Activated T-helper 2 cell treated with anti-CD3 and anti-CD28 coated beads, Interferon-gamma antibody, Interleukin-2, Interleukin-4, amounts not matched to agents 10 μg/mL and 5 μg/mL and 100 μg/mL, durations not matched to agents 14 hours and 24 hours and 36 hours (primary cell): ENCODE results near the gene ARMC2. TPM values are rescaled to one million over a fixed set of nuclear protein-coding genes. Genes with fewer than 3 reads are reported as not detected.

Source experiments
- DNase-seq: peaks from one replicate; pipeline ENCODE4 v3.0.0; 2021; ENCODE audit warnings: low spot score
- H3K27ac Mint-ChIP-seq: one replicate; pipeline ENCODE4 v1.8.0; 2021; ENCODE audit warnings: mixed read lengths
- H3K27me3 Mint-ChIP-seq: one replicate; pipeline ENCODE4 v1.8.0; 2021; ENCODE audit warnings: low read depth, mixed read lengths
- H3K36me3 Mint-ChIP-seq: one replicate; pipeline ENCODE4 v1.8.0; 2021; ENCODE audit warnings: low read depth, mixed read lengths
- H3K4me1 Mint-ChIP-seq: one replicate; pipeline ENCODE4 v1.8.0; 2021; ENCODE audit warnings: low read depth, mixed read lengths
- H3K4me3 Mint-ChIP-seq: one replicate; pipeline ENCODE4 v1.8.0; 2021; ENCODE audit warnings: low read depth, mild to moderate bottlenecking, moderate library complexity, mixed read lengths
- H3K9me3 Mint-ChIP-seq: one replicate; pipeline ENCODE4 v1.8.0; 2021; ENCODE audit warnings: mixed read lengths
- intact Hi-C: fragments of 100-400 bp; cut with micrococcal nuclease; formaldehyde crosslinking; loops from one replicate; pipeline ENCODE4 v1.15.1; 2023
- total RNA-seq: library from RNA; stranded (reverse); gene quantifications from 2 replicates; pipeline ENCODE4 v1.2.3, GENCODE V29; 2022

Gene ARMC2
- total RNA-seq, 1 donor from 2014 or later = 2.7 TPM

DNA sequence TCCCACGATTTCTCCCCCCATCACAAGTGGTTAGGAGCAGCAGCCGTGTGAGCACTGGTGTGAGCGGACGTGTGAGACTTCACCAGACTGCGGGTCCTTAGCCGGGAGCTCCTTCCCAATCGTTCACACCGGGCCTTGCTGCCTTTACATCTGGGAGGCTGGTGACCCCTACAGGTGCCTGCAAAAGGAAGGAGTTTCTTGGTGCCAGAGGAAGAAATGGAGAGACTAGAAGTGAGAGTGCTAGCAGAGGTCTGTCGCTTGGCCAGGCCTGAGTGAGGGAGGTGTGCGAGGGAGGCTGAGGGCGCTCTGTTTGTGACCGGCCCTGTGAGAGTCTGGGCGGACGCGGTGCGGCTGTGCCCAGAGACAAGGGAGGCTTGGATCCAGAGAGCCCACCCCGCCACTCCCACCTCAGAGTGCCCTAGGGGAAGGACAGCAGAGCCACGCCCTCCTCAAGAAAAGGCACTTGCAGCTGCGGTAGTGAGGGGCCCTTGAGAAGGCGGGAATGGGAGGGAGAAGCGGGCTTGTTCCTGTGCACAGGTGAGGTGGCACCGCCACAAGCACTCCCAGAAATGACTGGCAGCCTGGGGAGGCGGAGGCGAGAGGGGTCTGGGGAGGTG is 10.0 kb upstream of the ARMC2 start:
- H3K27me3 Mint-ChIP-seq = peaks cover 25% of the 10 kb centered on the region
- no peak overlapping the region for H3K4me3 Mint-ChIP-seq
- no peaks in the 10 kb centered on the region for H3K9me3 Mint-ChIP-seq
- intact Hi-C loops = no loop called here
- no peaks in the 10 kb centered on the region for H3K36me3 Mint-ChIP-seq
- DNase-seq = no peak
- H3K4me1 Mint-ChIP-seq = peaks cover 26% of the 10 kb centered on the region
- no peak overlapping the region for H3K27ac Mint-ChIP-seq

GRCh38 chr6:108839083-108839642 is 9.1 kb upstream of the ARMC2 start:
- no peak for DNase-seq
- H3K9me3 Mint-ChIP-seq = no peaks in the 10 kb centered on the region
- no peaks in the 10 kb centered on the region for H3K36me3 Mint-ChIP-seq
- peaks cover 26% of the 10 kb centered on the region for H3K4me1 Mint-ChIP-seq
- no peak overlapping the region for H3K27ac Mint-ChIP-seq
- peaks cover 26% of the 10 kb centered on the region for H3K27me3 Mint-ChIP-seq
- no peak overlapping the region for H3K4me3 Mint-ChIP-seq
- intact Hi-C loops = no loop called here

GRCh38 chr6:108840919-108841318 is 7.3 kb upstream of the ARMC2 start:
- H3K27me3 Mint-ChIP-seq = peaks cover 31% of the 10 kb centered on the region
- H3K4me3 Mint-ChIP-seq = no peak overlapping the region
- H3K4me1 Mint-ChIP-seq = peaks cover 22% of the 10 kb centered on the region
- no peaks in the 10 kb centered on the region for H3K36me3 Mint-ChIP-seq
- H3K27ac Mint-ChIP-seq = no peak overlapping the region
- H3K9me3 Mint-ChIP-seq = no peaks in the 10 kb centered on the region
- intact Hi-C loops = no loop called here
- DNase-seq = no peak

GRCh38 chr6:108841377-108841855 is 6.8 kb upstream of the ARMC2 start:
- intact Hi-C loops = no loop called here
- Mint-ChIP-seq H3K4me3 (no peak overlapping the region), H3K9me3 (no peaks in the 10 kb centered on the region), H3K27ac (no peak overlapping the region), H3K36me3 (no peaks in the 10 kb centered on the region), H3K27me3 (peaks cover 36% of the 10 kb centered on the region), H3K4me1 (peaks cover 19% of the 10 kb centered on the region)
- no peak for DNase-seq

DNA sequence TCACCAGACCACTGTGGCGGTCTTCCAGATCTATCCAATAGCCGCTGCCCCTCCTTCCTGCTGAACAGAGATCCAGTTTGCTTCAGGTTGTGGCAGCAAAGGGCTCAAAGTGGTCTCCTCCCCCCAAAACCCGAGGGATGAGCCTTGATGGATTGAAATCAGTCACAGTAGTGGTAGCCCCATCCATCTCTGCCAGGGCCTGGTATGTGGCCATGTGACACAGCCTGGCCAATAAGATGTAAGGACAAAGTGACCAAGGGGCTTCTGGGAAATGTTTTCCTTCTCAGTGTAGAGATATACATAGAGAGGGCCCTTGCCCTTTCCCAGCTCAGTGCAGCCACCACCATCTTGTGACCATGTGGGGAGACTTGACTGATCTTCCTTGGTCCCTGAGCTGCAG is 4.1 kb upstream of the ARMC2 start:
- intact Hi-C loops = no loop called here
- Mint-ChIP-seq H3K27ac (no peak overlapping the region), H3K4me3 (no peak overlapping the region)

GRCh38 chr6:108845145-108845544 is 3.1 kb upstream of the ARMC2 start:
- H3K27ac Mint-ChIP-seq = no peak overlapping the region
- H3K9me3 Mint-ChIP-seq = no peaks in the 10 kb centered on the region
- H3K4me3 Mint-ChIP-seq = no peak overlapping the region
- no peaks in the 10 kb centered on the region for H3K36me3 Mint-ChIP-seq
- intact Hi-C loops = loop anchor here (5.0 kb wide), 2 partner anchors 288 to 537 kb away; partner anchors contain the start of gene CD164
- DNase-seq = no peak
- peaks cover 34% of the 10 kb centered on the region for H3K27me3 Mint-ChIP-seq
- peaks cover 15% of the 10 kb centered on the region for H3K4me1 Mint-ChIP-seq

More for the DNA sequence above, 4.1 kb upstream of the ARMC2 start:
- peaks cover 11% of the 10 kb centered on the region for H3K4me1 Mint-ChIP-seq
- H3K27me3 Mint-ChIP-seq = peaks cover 34% of the 10 kb centered on the region
- H3K9me3 Mint-ChIP-seq = no peaks in the 10 kb centered on the region
- no peaks in the 10 kb centered on the region for H3K36me3 Mint-ChIP-seq
- DNase-seq = no peak

- H3K27ac Mint-ChIP-seq = no peak overlapping the region
- no peaks in the 10 kb centered on the region for H3K36me3 Mint-ChIP-seq
- peaks cover 20% of the 10 kb centered on the region for H3K4me1 Mint-ChIP-seq
- no peak for DNase-seq
- intact Hi-C loops = loop anchor here (5.0 kb wide), 2 partner anchors 289 to 536 kb away; partner anchors contain the start of gene CD164
- H3K9me3 Mint-ChIP-seq = no peaks in the 10 kb centered on the region
- peaks cover 38% of the 10 kb centered on the region for H3K27me3 Mint-ChIP-seq
- H3K4me3 Mint-ChIP-seq = no peak overlapping the region
Measured at GRCh38 chr6:108846101-108846500, 2.1 kb upstream of the ARMC2 start.

GRCh38 chr6:108846628-108847027 is 1.6 kb upstream of the ARMC2 start:
- Mint-ChIP-seq H3K4me1 (peaks cover 22% of the 10 kb centered on the region), H3K9me3 (no peaks in the 10 kb centered on the region), H3K27me3 (peaks cover 36% of the 10 kb centered on the region), H3K27ac (no peak overlapping the region), H3K4me3 (no peak overlapping the region), H3K36me3 (no peaks in the 10 kb centered on the region)
- no peak for DNase-seq
- intact Hi-C loops = loop anchor here (5.0 kb wide), 2 partner anchors 289 to 536 kb away; partner anchors contain the start of gene CD164

GRCh38 chr6:108847738-108848115 is 495 bp upstream of the ARMC2 start:
- no peaks in the 10 kb centered on the region for H3K9me3 Mint-ChIP-seq
- DNase-seq = no peak
- H3K4me3 Mint-ChIP-seq = peak overlapping the region; percentile 81
- intact Hi-C loops = loop anchor here (1.0 to 5.0 kb wide), 6 partner anchors 27 to 535 kb away; partner anchors contain the start of genes CD164 and CEP57L1
- no peaks in the 10 kb centered on the region for H3K36me3 Mint-ChIP-seq
- H3K27me3 Mint-ChIP-seq = peaks cover 32% of the 10 kb centered on the region
- H3K27ac Mint-ChIP-seq = no peak overlapping the region
- H3K4me1 Mint-ChIP-seq = peaks cover 22% of the 10 kb centered on the region

- H3K4me3 Mint-ChIP-seq = no peak overlapping the region
- H3K9me3 Mint-ChIP-seq = peaks cover under 1% of the 10 kb centered on the region
- peaks cover 23% of the 10 kb centered on the region for H3K36me3 Mint-ChIP-seq
- peaks cover 22% of the 10 kb centered on the region for H3K27me3 Mint-ChIP-seq
- DNase-seq = no peak
- H3K4me1 Mint-ChIP-seq = peaks cover 28% of the 10 kb centered on the region
- intact Hi-C loops = no loop called here
- no peak overlapping the region for H3K27ac Mint-ChIP-seq
Measured at GRCh38 chr6:108850669-108851465, 2.6 kb downstream of the ARMC2 start.

DNA sequence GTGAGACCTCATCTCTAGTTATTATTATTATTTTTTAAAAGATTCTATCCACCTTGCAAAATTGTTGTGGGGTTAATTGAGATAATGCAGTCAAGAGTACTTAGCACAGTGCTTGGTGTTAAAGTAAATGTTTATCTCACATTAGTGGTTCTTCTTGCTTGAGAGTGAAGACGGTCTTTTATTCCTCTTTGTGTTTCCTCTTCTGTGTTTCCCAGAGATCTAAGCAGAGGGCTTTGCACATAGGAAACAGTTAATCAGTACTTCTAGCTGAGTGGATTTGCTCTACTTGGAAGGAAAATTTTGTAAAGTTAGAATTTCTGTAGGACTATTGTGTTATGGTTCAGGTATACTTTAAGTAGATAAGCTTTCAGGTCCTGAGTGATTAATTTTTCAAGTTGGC is 3.5 kb downstream of the ARMC2 start:
- Mint-ChIP-seq H3K27ac (no peak overlapping the region), H3K27me3 (peaks cover 15% of the 10 kb centered on the region), H3K9me3 (peaks cover 7% of the 10 kb centered on the region), H3K4me1 (peaks cover 28% of the 10 kb centered on the region), H3K36me3 (peaks cover 32% of the 10 kb centered on the region), H3K4me3 (no peak overlapping the region)
- intact Hi-C loops = no loop called here
- DNase-seq = no peak

DNA sequence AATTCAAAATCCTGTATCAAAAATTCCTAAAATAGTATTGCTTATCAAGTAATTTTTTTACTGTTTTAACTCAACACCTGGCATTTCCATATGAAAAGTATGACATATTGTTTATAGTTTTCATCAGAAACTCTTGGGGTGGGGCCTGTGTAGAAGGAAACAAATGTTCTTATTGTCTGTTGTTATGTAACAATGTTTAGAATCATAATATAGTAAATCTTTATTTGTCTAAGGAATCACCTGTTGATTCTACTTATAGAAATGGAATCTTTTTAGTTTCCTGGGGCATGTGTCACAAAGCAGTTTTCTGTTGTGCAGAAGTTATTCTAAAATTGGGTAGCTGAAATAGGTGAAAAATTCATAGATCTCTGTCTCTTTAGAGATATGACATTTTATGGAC is 4.9 kb downstream of the ARMC2 start:
- Mint-ChIP-seq H3K4me1 (peaks cover 21% of the 10 kb centered on the region), H3K27ac (no peak overlapping the region), H3K36me3 (peaks cover 45% of the 10 kb centered on the region), H3K27me3 (peaks cover 15% of the 10 kb centered on the region), H3K4me3 (no peak overlapping the region), H3K9me3 (peaks cover 20% of the 10 kb centered on the region)
- intact Hi-C loops = no loop called here
- DNase-seq = no peak
